Measurements from ENCODE around the gene TRANK1. TPM values are rescaled to one million over a fixed set of nuclear protein-coding genes. Genes with fewer than 3 reads are reported as not detected.

Gene TRANK1
- total RNA-seq, 4 donors from 2014 or later: 9.4 to 31.5 (median 14.6) TPM

- TF ChIP-seq, protein P1, sequence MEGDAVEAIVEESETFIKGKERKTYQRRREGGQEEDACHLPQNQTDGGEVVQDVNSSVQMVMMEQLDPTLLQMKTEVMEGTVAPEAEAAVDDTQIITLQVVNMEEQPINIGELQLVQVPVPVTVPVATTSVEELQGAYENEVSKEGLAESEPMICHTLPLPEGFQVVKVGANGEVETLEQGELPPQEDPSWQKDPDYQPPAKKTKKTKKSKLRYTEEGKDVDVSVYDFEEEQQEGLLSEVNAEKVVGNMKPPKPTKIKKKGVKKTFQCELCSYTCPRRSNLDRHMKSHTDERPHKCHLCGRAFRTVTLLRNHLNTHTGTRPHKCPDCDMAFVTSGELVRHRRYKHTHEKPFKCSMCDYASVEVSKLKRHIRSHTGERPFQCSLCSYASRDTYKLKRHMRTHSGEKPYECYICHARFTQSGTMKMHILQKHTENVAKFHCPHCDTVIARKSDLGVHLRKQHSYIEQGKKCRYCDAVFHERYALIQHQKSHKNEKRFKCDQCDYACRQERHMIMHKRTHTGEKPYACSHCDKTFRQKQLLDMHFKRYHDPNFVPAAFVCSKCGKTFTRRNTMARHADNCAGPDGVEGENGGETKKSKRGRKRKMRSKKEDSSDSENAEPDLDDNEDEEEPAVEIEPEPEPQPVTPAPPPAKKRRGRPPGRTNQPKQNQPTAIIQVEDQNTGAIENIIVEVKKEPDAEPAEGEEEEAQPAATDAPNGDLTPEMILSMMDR (IDR thresholded peaks at IDR 0.05): no peak
- no peak for ATAC-seq (ENCODE audit: low FRiP score)
- DNase-seq (ENCODE audit: low spot score): no peak
Observed at GRCh38 chr3:36874424-36874823, 70.4 kb downstream of the TRANK1 start.

DNA sequence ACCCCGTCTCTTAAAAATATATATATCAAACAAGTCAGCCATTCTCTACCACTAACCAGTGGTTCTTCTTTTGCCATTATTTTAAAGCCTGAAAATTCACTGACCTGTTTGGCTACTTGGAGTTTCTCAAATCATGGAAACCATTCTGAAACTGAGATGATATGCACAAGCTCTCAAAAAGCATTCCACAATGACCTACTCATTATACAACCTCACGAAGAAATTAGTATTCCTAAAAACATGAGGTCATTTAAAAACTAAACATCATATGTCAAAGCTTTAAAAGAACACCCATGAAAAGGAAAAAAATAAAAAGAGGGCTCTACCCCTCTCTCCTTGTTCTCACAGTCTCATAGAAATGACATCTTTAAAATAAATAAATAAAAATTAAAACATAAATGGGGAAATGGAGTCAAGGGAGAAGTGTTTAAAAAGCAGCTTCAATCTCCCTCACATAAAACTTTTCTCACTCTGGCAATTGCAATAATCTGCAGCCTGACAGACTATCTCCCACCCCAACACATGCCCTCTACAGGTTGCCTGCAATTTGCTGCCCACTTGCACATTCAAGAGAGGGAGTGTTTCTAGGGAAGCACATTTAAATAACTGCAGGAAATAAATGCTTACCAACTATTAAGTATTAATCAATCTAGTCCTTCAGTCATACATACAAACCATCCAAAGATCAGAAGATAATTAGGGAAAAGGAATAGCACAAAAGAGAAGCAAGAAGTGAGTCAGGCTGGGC is 73.3 kb downstream of the TRANK1 start:
- DNase-seq (ENCODE audit: low spot score): no peak
- no peak for ATAC-seq (ENCODE audit: low FRiP score)
- TF ChIP-seq, protein P1 (IDR thresholded peaks at IDR 0.05): no peak

GRCh38 chr3:36868614-36869436 is 76.0 kb downstream of the TRANK1 start:
- TF ChIP-seq, protein P1 (IDR thresholded peaks at IDR 0.05): peak in 1 of 3 donors; percentile 20
- no peak for DNase-seq (ENCODE audit: low spot score)
- peak; percentile 80 for ATAC-seq (ENCODE audit: low FRiP score)

DNA sequence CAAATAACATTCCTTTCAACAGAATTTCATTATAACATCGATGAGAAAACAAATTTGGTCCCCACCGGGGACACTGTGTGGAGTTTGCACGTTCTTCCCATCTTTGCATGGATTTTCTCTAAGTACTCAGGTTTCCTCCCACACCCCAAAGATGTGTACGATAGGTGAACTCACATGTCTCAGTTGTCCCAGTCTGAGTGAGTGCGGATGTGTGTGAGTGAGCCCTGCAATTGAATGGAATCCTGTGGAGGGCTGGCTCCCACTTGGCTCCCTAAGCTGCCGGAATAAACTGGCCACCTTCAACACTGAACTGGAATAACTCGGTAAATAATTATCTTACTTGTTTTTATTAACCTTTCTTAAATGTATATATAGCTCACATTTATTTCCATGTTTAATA is 77.0 kb downstream of the TRANK1 start:
- ATAC-seq (ENCODE audit: low FRiP score) (no peak), DNase-seq (ENCODE audit: low spot score) (no peak)
- TF ChIP-seq, protein P1 (IDR thresholded peaks at IDR 0.05): no peak

- TF ChIP-seq, protein P1 (IDR thresholded peaks at IDR 0.05): no peak
- no peak for DNase-seq (ENCODE audit: low spot score)
- ATAC-seq (ENCODE audit: low FRiP score): no peak
Observed at GRCh38 chr3:36866368-36866767, 78.5 kb downstream of the TRANK1 start.

DNA sequence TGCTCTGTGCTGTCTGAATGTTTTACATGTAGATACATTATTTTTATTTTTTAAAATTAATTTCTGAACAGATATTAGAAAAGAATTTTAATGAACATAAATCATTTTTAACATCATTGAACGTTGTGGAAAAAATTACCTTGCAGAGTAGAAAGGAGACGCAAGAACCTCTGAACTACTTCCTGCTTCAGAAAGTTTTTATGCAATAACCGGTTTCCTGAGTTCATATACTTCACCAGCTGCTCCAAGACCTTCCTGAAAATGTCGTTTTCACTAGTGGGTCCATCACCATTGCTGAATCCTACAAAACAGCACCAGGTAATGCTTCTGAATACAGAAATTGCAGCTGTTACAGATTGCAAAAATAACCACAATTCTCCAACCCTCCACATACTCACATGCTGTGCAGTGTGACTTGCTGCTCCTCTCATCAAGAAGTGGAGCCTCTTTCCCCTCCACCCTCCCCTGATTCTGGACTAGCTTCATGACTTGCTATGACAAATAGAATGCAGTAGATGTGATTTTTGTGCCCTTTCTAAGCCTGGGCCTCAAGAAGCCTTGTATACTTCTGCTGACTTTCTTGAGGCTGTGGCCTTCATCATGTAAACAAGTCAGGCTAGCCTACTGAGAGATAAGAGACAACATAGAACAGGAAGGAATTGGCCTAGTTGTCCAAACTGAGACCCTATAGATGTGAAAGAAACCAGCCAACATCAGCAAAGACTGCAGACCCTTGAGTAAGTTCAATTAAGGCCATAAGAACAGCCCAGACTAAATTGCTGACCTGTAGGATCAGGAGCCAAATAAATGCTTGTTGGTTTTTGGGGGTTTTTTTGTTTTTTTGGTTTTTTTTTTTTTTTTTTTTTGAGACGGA is 80.4 kb downstream of the TRANK1 start:
- ATAC-seq (ENCODE audit: low FRiP score): no peak
- TF ChIP-seq, protein P1 (IDR thresholded peaks at IDR 0.05): no peak
- DNase-seq (ENCODE audit: low spot score): no peak

Measured in omental fat pad (tissue), 4 donors.